ENCODE measurements around the gene GATA5. TPM values are rescaled to one million over a fixed set of nuclear protein-coding genes. Genes with fewer than 3 reads are reported as not detected.

Gene GATA5
- total RNA-seq, 2 donors from 2014 or later = 2.5 to 6.7 TPM

- 85 to 89% methylated on average over 13 of the region's 13 CpGs for WGBS, 2 experiments (ENCODE audit: insufficient coverage in 1 of 2, insufficient read length in 1 of 2)
- H3K4me3 Mint-ChIP-seq = no peak overlapping the region
- DNase-seq = peak; percentile 82
- no peaks in the 10 kb centered on the region for H3K36me3 Mint-ChIP-seq (ENCODE audit: low read depth)
- Histone ChIP-seq H3K4me1 (ENCODE audit: control insufficient read depth, insufficient read depth, low read length) (no peaks in the 10 kb centered on the region), H3K9ac (ENCODE audit: extremely low read depth, low read length, poor library complexity, severe bottlenecking) (no peak overlapping the region), H3K27ac (ENCODE audit: low read depth, low read length) (no peak overlapping the region), H3K4me3 (ENCODE audit: low read length) (no peak overlapping the region), H3K9me3 (ENCODE audit: control insufficient read depth, low read length) (no peaks in the 10 kb centered on the region), H3K27me3 (ENCODE audit: control insufficient read depth, insufficient read depth, low read length, poor library complexity, severe bottlenecking) (no peaks in the 10 kb centered on the region), H3K36me3 (ENCODE audit: control insufficient read depth, insufficient read depth, low read length) (no peaks in the 10 kb centered on the region)
- H3K27me3 Mint-ChIP-seq (ENCODE audit: insufficient read depth) = no peaks in the 10 kb centered on the region
- peak; percentile 62 for TF ChIP-seq CTCF (conservative IDR thresholded peaks at IDR 0.05)
- H3K4me1 Mint-ChIP-seq = no peaks in the 10 kb centered on the region
- H3K27ac Mint-ChIP-seq = no peak overlapping the region
- no peaks in the 10 kb centered on the region for H3K9me3 Mint-ChIP-seq
These were observed 40.5 kb upstream of the GATA5 start for GRCh38 chr20:62516338-62516737.

DNA sequence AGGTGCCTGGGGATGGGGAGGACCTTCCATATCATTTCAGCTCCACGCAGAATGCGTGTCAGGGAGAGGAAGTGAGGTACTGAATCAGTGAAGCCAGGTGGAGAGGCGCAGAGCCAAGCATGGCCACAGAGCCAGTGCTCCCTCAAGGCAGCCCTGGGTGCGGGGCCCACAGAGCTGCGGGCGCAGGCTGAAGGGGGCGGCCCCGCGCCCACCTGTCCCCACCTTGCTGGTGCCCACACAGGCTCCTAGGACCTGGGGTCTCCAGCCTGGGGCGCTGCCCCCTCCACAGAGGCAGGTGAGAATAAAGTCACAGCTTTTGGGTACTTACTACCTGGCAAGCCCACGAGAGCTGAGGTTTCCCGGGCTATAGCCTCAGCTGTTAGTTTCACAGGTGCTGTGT lies 40.0 kb upstream of the GATA5 start:
- no peak overlapping the region for H3K4me3 Mint-ChIP-seq
- no peak for TF ChIP-seq CTCF (conservative IDR thresholded peaks at IDR 0.05)
- H3K4me1 Mint-ChIP-seq = no peaks in the 10 kb centered on the region
- Histone ChIP-seq H3K9ac (ENCODE audit: extremely low read depth, low read length, poor library complexity, severe bottlenecking) (no peak overlapping the region), H3K36me3 (ENCODE audit: control insufficient read depth, insufficient read depth, low read length) (no peaks in the 10 kb centered on the region), H3K9me3 (ENCODE audit: control insufficient read depth, low read length) (no peaks in the 10 kb centered on the region), H3K27ac (ENCODE audit: low read depth, low read length) (no peak overlapping the region), H3K4me3 (ENCODE audit: low read length) (no peak overlapping the region), H3K4me1 (ENCODE audit: control insufficient read depth, insufficient read depth, low read length) (no peaks in the 10 kb centered on the region), H3K27me3 (ENCODE audit: control insufficient read depth, insufficient read depth, low read length, poor library complexity, severe bottlenecking) (no peaks in the 10 kb centered on the region)
- H3K36me3 Mint-ChIP-seq (ENCODE audit: low read depth) = no peaks in the 10 kb centered on the region
- 91 to 94% methylated on average over 5 to 12 of the region's 12 CpGs for WGBS, 2 experiments (ENCODE audit: insufficient coverage in 1 of 2, insufficient read length in 1 of 2)
- no peaks in the 10 kb centered on the region for H3K9me3 Mint-ChIP-seq
- no peaks in the 10 kb centered on the region for H3K27me3 Mint-ChIP-seq (ENCODE audit: insufficient read depth)
- DNase-seq = no peak
- H3K27ac Mint-ChIP-seq = no peak overlapping the region

GRCh38 chr20:62515280-62515679 lies 39.5 kb upstream of the GATA5 start:
- H3K36me3 Mint-ChIP-seq (ENCODE audit: low read depth) = no peaks in the 10 kb centered on the region
- Histone ChIP-seq H3K9ac (ENCODE audit: extremely low read depth, low read length, poor library complexity, severe bottlenecking) (no peak overlapping the region), H3K4me3 (ENCODE audit: low read length) (no peak overlapping the region), H3K27ac (ENCODE audit: low read depth, low read length) (no peak overlapping the region), H3K9me3 (ENCODE audit: control insufficient read depth, low read length) (no peaks in the 10 kb centered on the region), H3K36me3 (ENCODE audit: control insufficient read depth, insufficient read depth, low read length) (no peaks in the 10 kb centered on the region), H3K4me1 (ENCODE audit: control insufficient read depth, insufficient read depth, low read length) (no peaks in the 10 kb centered on the region), H3K27me3 (ENCODE audit: control insufficient read depth, insufficient read depth, low read length, poor library complexity, severe bottlenecking) (no peaks in the 10 kb centered on the region)
- no peaks in the 10 kb centered on the region for H3K27me3 Mint-ChIP-seq (ENCODE audit: insufficient read depth)
- TF ChIP-seq CTCF (conservative IDR thresholded peaks at IDR 0.05) = no peak
- no peak overlapping the region for H3K4me3 Mint-ChIP-seq
- no peaks in the 10 kb centered on the region for H3K9me3 Mint-ChIP-seq
- H3K27ac Mint-ChIP-seq = no peak overlapping the region
- H3K4me1 Mint-ChIP-seq = no peaks in the 10 kb centered on the region
- DNase-seq = no peak
- WGBS, 2 experiments (ENCODE audit: insufficient coverage in 1 of 2, insufficient read length in 1 of 2) = 93 to 98% methylated on average over 12 to 16 of the region's 16 CpGs
